Sigmoid colon (tissue), 7 donors: Measurements from ENCODE around the gene RPL18. TPM values are rescaled to one million over a fixed set of nuclear protein-coding genes. Genes with fewer than 3 reads are reported as not detected.

Source experiments
- DNase-seq: peaks from one replicate; pipeline ENCODE4 v3.0.0-alpha.2; 2019
- H3K27ac ChIP-seq, 4 donors: fragments of 200-600 bp; sonication (generic); one replicate each; pipeline ENCODE4 v1.5.1; 2016 to 2019; ENCODE audit warnings: mild to moderate bottlenecking in 1 of 4
- H3K27me3 ChIP-seq, 3 donors: fragments of 200-600 bp; sonication (generic); one replicate each; pipeline ENCODE4 v1.5.1; 2019; ENCODE audit warnings: mild to moderate bottlenecking in 1 of 3
- H3K36me3 ChIP-seq, 4 donors: fragments of 200-600 bp; sonication (generic); one replicate each; pipeline ENCODE4 v1.5.1; 2016 to 2019
- H3K4me1 ChIP-seq, 4 donors: fragments of 200-600 bp; sonication (generic); one replicate each; pipeline ENCODE4 v1.5.1; 2017 to 2019
- H3K4me3 ChIP-seq, 4 donors: fragments of 200-600 bp; sonication (generic); one replicate each; pipeline ENCODE4 v1.5.1; 2017 to 2019; ENCODE audit warnings: mild to moderate bottlenecking in 2 of 4, moderate library complexity in 1 of 4
- H3K9me3 ChIP-seq, 4 donors: fragments of 200-600 bp in 3 of 4; sonication (generic) in 3 of 4; one replicate each; pipeline versions ENCODE4 v1.5.1 to v1.6.1; 2013 to 2019
- EP300 ChIP-seq, 4 donors: sonication (generic); formaldehyde crosslinking; IDR thresholded peaks; one replicate each; pipeline ENCODE4 v1.6.1; 2017; ENCODE audit warnings: antibody characterized with exemption in 4 of 4
- POLR2A ChIP-seq, 2 donors: fragments of 450-650 bp; IDR thresholded peaks; one replicate each; pipeline ENCODE4 v1.6.1; 2016; ENCODE audit warnings: antibody characterized with exemption in 2 of 2, mild to moderate bottlenecking in 2 of 2, moderate library complexity in 2 of 2
- POLR2AphosphoS5 ChIP-seq, 4 donors: sonication (generic); formaldehyde crosslinking; IDR thresholded peaks; one replicate each; pipeline ENCODE4 v1.6.1; 2017; ENCODE audit warnings: antibody characterized with exemption in 4 of 4
- WGBS, 2 donors: extraction: QIAGEN DNeasy Blood & Tissue Kit; methylation state at CpG; one replicate each; pipeline ENCODE4 v1.1.7; 2013; 5-methylcytosine and 5-hydroxymethylcytosine counted together
- intact Hi-C: fragments of 100-400 bp; cut with DNase I; formaldehyde crosslinking; loops from one replicate; pipeline ENCODE4 v1.15.1; 2023
- polyA plus RNA-seq, 3 donors: library from polyadenylated mRNA; stranded (reverse); fragments of 200-250 nt; gene quantifications; one replicate each; pipeline ENCODE4 v1.2.3, GENCODE V29; 2013
- total RNA-seq, 4 donors: library from RNA; depleted of rRNA; stranded (reverse); fragments of >200 nt; gene quantifications; one replicate each; pipeline ENCODE4 v1.1.0, GENCODE V29; 2016
- TF ChIP-seq, protein P1 (sequence below), 4 experiments: fragments of 450-650 bp in 3 of 4; fragments of 200-600 bp in 1 of 4; IDR thresholded peaks; one replicate each; pipeline ENCODE4 v1.5.1; 2016 to 2019; ENCODE audit warnings: antibody characterized with exemption in 4 of 4, mild to moderate bottlenecking in 3 of 4, moderate library complexity in 2 of 4
- donor health status: healthy with polysubstance abuse.
- donor health status: Bipolar disorder and iron deficiency.
- donor health status: healthy.

RPL18 gene
- total and polyA plus RNA-seq, 7 donors, result 2,118 to 3,791 (median 2,808) TPM

DNA sequence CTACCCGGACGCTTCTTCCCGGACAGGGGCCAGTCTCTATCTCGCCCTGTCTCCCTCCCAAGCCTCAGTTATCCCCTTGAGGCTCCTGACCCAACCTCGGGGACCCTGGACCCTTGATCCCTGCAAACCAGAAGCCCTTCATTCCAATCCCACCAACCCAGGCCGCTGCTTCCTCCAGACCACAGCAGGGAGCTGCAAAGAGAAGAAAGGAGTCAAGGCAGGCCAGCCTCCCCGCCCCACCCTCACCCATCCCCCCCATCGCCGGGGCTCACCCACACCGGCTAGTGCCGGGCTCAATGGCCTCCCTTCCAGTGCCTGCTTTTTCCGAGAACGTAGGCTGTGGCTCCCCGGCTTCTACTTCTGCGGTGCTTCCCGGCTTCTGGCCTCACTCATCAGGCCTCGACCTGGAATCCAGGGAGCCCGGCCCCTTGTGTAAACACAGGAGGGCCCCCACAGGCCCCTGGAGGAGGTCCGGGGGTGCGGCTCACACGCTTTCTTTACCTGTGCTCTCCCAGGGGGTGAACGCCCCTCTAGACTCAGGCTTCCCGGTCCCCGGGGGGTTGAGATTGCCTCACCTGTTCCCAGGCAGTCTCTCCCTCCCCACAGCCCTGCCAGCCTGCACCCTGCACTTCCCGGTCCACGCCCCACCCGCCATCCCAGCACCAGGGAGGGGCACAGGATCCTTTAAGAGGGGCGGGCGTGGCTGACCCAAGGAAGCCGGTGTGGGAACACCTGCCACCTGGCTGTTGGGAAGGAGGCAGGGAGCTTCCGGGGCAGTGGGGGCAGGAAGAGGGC, 4.3 kb downstream of the RPL18 start, which contains the start of gene FAM83E:
Gene FAM83E (minus strand): TSS at position 641 of the 795 bp plus-strand sequence. CDS start 1,704 bp downstream, outside the sequence.
- peaks cover 0 to 35% (median 27%) of the 10 kb centered on the region in 4 donors for H3K4me1 ChIP-seq
- H3K36me3 ChIP-seq, result peaks cover 10 to 32% (median 25%) of the 10 kb centered on the region in 4 donors
- WGBS, 2 donors, result 15 to 58% methylated on average over 31 of the region's 31 CpGs
- H3K4me3 ChIP-seq, result peak within 1 kb of the TSS in 1 of 4 donors; percentile 3
- peak within 1 kb of the TSS in 2 of 4 donors; percentile 6 to 39 for H3K27ac ChIP-seq
- intact Hi-C loops, result no loop called here
- no peak for DNase-seq
- H3K9me3 ChIP-seq, result no peaks in the 10 kb centered on the region
- no peaks in the 10 kb centered on the region for H3K27me3 ChIP-seq
- TF ChIP-seq POLR2A (IDR thresholded peaks at IDR 0.05) (peak in 1 of 2 donors; percentile 50), POLR2AphosphoS5 (IDR thresholded peaks at IDR 0.05) (peak in 1 of 4 donors; percentile 6)
- TF ChIP-seq, protein P1, sequence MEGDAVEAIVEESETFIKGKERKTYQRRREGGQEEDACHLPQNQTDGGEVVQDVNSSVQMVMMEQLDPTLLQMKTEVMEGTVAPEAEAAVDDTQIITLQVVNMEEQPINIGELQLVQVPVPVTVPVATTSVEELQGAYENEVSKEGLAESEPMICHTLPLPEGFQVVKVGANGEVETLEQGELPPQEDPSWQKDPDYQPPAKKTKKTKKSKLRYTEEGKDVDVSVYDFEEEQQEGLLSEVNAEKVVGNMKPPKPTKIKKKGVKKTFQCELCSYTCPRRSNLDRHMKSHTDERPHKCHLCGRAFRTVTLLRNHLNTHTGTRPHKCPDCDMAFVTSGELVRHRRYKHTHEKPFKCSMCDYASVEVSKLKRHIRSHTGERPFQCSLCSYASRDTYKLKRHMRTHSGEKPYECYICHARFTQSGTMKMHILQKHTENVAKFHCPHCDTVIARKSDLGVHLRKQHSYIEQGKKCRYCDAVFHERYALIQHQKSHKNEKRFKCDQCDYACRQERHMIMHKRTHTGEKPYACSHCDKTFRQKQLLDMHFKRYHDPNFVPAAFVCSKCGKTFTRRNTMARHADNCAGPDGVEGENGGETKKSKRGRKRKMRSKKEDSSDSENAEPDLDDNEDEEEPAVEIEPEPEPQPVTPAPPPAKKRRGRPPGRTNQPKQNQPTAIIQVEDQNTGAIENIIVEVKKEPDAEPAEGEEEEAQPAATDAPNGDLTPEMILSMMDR (IDR thresholded peaks at IDR 0.05), result no peak

DNA sequence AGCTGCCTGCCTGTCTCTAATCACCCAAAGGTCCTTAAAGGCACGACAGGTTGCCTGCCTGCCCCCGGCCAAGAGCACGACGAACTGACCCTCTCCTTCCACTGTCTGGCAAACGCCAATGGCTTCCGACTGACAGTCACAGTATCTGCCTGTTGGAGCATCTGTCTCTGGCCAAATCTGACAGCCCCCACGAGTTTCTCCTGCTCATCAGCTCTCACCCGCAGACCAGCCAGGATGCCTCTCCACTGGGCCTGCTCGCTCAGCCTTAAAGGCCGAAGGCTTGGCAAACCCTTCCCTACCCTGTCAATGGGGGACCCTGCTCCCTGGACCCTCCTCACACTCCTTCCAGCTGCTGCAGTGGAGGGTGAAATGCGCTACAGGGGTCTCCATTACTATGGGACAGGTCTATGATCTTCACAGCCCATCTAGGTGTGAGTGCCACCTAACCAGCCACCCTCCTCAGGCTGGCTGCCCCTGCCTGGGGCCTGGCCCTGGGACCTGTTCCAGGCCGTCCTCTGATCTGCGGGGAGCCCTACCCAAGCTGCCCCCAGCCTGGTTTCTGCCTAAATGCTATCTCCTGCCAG, 5.0 kb downstream of the RPL18 start:
- no peak for DNase-seq
- H3K9me3 ChIP-seq, result no peaks in the 10 kb centered on the region
- TF ChIP-seq POLR2AphosphoS5 (IDR thresholded peaks at IDR 0.05), result no peak
- TF ChIP-seq, protein P1 (IDR thresholded peaks at IDR 0.05), result no peak
- TF ChIP-seq POLR2A (IDR thresholded peaks at IDR 0.05), result no peak
- TF ChIP-seq EP300 (IDR thresholded peaks at IDR 0.05), result no peak
- H3K4me3 ChIP-seq, result peak overlapping the region in 1 of 4 donors; percentile 3
- no peaks in the 10 kb centered on the region for H3K27me3 ChIP-seq
- H3K36me3 ChIP-seq, result peaks cover 10 to 32% (median 25%) of the 10 kb centered on the region in 4 donors
- 16 to 60% methylated on average over 13 of the region's 13 CpGs for WGBS, 2 donors
- peak overlapping the region in 2 of 4 donors; percentile 3 to 39 for H3K27ac ChIP-seq
- intact Hi-C loops, result no loop called here
- H3K4me1 ChIP-seq, result peaks cover 0 to 32% (median 27%) of the 10 kb centered on the region in 4 donors

DNA sequence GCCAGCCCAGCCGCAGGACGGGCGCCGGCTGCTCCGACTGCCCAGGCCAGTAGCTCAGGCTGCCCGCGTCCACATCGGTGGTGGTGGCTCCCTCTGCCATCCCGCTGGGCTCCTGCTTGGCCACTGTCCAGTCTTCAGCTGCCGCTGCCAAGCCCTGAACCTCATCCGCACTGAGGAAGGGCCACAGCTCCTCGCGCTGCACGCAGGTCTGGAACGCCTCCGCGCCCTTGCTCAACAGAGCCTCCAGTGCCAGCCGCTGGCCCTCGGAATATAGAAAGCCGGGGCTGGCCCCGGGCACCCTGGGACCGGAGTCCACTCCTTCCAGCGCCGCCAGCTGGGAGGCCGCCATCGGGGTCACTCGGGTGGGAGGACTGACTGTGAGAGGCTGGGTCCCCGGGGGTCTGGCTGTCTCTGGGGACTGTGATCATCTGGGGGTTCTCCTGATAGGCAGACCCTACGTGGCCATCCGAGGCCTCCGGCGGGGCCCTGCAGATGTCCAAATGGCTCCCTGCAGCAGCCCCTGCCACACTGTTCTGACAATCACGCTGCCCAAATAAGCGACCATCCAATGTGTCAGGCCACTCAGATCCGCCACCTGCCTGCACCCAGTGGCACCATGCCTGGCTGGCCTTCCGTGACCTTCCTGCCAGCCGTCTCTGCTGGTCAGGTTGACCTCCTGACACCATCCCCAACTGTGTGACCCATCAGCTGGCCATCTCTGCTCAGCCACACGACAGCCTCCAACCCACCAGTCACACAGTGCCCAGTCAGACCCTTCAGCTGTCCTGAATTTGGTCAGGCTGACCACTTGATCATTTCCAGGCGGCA, 5.7 kb downstream of the RPL18 start:
- Histone ChIP-seq H3K9me3 (no peaks in the 10 kb centered on the region), H3K27ac (peak overlapping the region in 1 of 4 donors; percentile 39), H3K36me3 (peaks cover 10 to 32% (median 25%) of the 10 kb centered on the region in 4 donors), H3K4me3 (no peak overlapping the region), H3K27me3 (no peaks in the 10 kb centered on the region), H3K4me1 (peaks cover 0 to 29% (median 24%) of the 10 kb centered on the region in 4 donors)
- 16 to 67% methylated on average over 39 of the region's 39 CpGs for WGBS, 2 donors
- intact Hi-C loops, result no loop called here
- TF ChIP-seq, protein P1 (IDR thresholded peaks at IDR 0.05), result no peak
- no peak for TF ChIP-seq POLR2AphosphoS5 (IDR thresholded peaks at IDR 0.05)
- no peak for TF ChIP-seq POLR2A (IDR thresholded peaks at IDR 0.05)
- no peak for TF ChIP-seq EP300 (IDR thresholded peaks at IDR 0.05)
- no peak for DNase-seq

DNA sequence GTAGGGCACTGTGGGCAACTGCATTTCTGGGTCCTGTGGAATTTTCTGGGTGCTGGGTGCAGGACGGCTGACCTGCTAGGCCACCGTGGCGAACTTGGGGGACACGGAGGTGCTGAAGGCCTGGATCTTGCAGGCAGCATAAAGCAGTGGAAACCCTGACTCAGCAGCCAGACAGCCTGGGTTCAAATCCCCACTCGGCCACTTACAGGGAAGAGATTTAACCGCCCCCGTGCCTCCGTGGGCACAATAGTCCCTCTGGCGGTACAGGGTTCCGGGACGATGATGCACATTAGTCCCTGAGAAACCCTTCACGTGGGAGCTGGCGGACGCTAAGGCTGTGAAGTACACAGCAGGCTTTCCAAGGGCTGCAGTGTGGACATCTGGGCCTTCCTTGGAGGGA, 7.1 kb downstream of the RPL18 start:
- no peak overlapping the region for H3K27ac ChIP-seq
- H3K36me3 ChIP-seq, result peaks cover 10 to 23% (median 20%) of the 10 kb centered on the region in 4 donors
- TF ChIP-seq, protein P1 (IDR thresholded peaks at IDR 0.05), result no peak
- TF ChIP-seq POLR2AphosphoS5 (IDR thresholded peaks at IDR 0.05), result no peak
- no peak for TF ChIP-seq EP300 (IDR thresholded peaks at IDR 0.05)
- 88 to 93% methylated on average over 14 of the region's 14 CpGs for WGBS, 2 donors
- H3K4me1 ChIP-seq, result peaks cover 0 to 15% (median 10%) of the 10 kb centered on the region in 4 donors
- no peak overlapping the region for H3K4me3 ChIP-seq
- no peaks in the 10 kb centered on the region for H3K9me3 ChIP-seq
- no peak for DNase-seq
- intact Hi-C loops, result no loop called here
- no peaks in the 10 kb centered on the region for H3K27me3 ChIP-seq
